ENCODE results near the gene RAPGEF6. TPM values are rescaled to one million over a fixed set of nuclear protein-coding genes. Genes with fewer than 3 reads are reported as not detected.
"Not testable (repeated sequence)": the region's sequence is repeated elsewhere in the genome, so short reads cannot be mapped to it uniquely, and the experiment has no call there.

The RAPGEF6 gene
- total RNA-seq, 2 donors from 2014 or later = 36.5 to 37.3 TPM

- DNase-seq (no peak), ATAC-seq (replicated peaks in 1 of 2) (peak; percentile 77 to 82)
- Mint-ChIP-seq H3K4me1 (ENCODE audit: low read depth) (peaks cover 29% of the 10 kb centered on the region), H3K36me3 (ENCODE audit: insufficient read depth in 2 of 2) (peaks cover 10 to 23% of the 10 kb centered on the region in 2 donors), H3K27ac (peak overlapping the region; percentile 85), H3K4me3 (peak overlapping the region; percentile 55 to 74), H3K9me3 (no peaks in the 10 kb centered on the region), H3K27me3 (ENCODE audit: low read depth) (no peaks in the 10 kb centered on the region)
Observed at GRCh38 chr5:131488463-131488862, 146.6 kb downstream of the RAPGEF6 start.

DNA sequence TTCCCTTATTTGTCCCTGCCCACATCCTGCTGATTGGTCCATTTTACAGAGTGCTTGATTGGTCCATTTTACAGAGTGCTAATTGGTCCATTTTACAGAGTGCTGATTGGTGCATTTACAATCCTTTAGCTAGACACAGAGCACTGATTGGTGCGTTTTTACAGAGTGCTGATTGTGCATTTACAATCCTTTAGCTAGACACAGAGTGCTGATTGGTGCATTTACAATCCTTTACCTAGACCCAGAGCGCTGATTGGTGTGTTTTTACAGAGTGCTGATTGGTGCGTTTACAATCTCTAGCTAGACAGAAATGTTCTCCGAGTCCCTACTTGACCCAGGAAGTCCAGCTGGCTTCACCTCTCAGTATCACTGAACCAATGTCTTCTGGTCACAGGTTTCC is 147.7 kb downstream of the RAPGEF6 start:
- H3K27ac Mint-ChIP-seq = not testable (repeated sequence)
- H3K4me1 Mint-ChIP-seq (ENCODE audit: low read depth) = peaks cover 40% of the 10 kb centered on the region

GRCh38 chr5:131482617-131483016 is 152.4 kb downstream of the RAPGEF6 start:
- H3K27me3 Mint-ChIP-seq (ENCODE audit: low read depth) = no peaks in the 10 kb centered on the region
- H3K36me3 Mint-ChIP-seq (ENCODE audit: insufficient read depth in 2 of 2) = peaks cover 14 to 34% of the 10 kb centered on the region in 2 donors
- H3K4me1 Mint-ChIP-seq (ENCODE audit: low read depth) = peaks cover 30% of the 10 kb centered on the region
- H3K9me3 Mint-ChIP-seq = no peaks in the 10 kb centered on the region
- DNase-seq (no peak), ATAC-seq (replicated peaks in 1 of 2) (peak; percentile 88 to 90)
- peak overlapping the region; percentile 79 for H3K27ac Mint-ChIP-seq
- peak overlapping the region; percentile 56 to 68 for H3K4me3 Mint-ChIP-seq

More for the DNA sequence above, 147.7 kb downstream of the RAPGEF6 start:
- not testable (repeated sequence) for H3K4me3 Mint-ChIP-seq; H3K9me3 Mint-ChIP-seq; ATAC-seq (replicated peaks in 1 of 2); DNase-seq; H3K27me3 Mint-ChIP-seq (ENCODE audit: low read depth)
- peaks cover 15 to 29% of the 10 kb centered on the region in 2 donors for H3K36me3 Mint-ChIP-seq (ENCODE audit: insufficient read depth in 2 of 2)

- Mint-ChIP-seq H3K27ac (peak overlapping the region; percentile 82), H3K4me1 (ENCODE audit: low read depth) (peaks cover 32% of the 10 kb centered on the region), H3K4me3 (peak overlapping the region in 1 of 2 donors; percentile 71), H3K9me3 (no peaks in the 10 kb centered on the region), H3K36me3 (ENCODE audit: insufficient read depth in 2 of 2) (peaks cover 6 to 34% of the 10 kb centered on the region in 2 donors), H3K27me3 (ENCODE audit: low read depth) (no peaks in the 10 kb centered on the region)
- no peak for ATAC-seq (replicated peaks in 1 of 2)
- no peak for DNase-seq
Observed at GRCh38 chr5:131481569-131481968, 153.5 kb downstream of the RAPGEF6 start.

DNA sequence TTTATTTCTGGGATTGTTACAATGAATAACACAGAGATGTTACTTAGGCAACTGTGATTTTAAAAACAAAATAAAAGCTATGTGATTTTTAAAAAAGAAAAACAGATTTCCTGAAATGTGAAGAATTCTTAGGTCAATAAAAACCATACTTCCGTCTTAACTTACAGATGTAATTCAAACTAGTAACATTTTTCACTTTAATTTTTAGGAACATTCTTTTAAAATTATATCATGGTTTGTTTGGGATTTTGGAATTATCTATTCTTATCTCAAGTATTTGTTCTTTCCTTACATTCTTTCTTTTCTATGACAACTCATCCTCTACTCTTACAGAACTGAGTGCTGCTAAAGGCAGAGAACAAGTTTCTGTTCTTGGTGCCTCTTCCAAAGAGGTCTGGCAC is 159.5 kb downstream of the RAPGEF6 start:
- no peaks in the 10 kb centered on the region for H3K27me3 Mint-ChIP-seq (ENCODE audit: low read depth)
- H3K4me3 Mint-ChIP-seq = no peak overlapping the region
- H3K27ac Mint-ChIP-seq = no peak overlapping the region
- H3K9me3 Mint-ChIP-seq = no peaks in the 10 kb centered on the region
- DNase-seq (no peak), ATAC-seq (replicated peaks in 1 of 2) (no peak)
- peaks cover 0 to 29% of the 10 kb centered on the region in 2 donors for H3K36me3 Mint-ChIP-seq (ENCODE audit: insufficient read depth in 2 of 2)
- H3K4me1 Mint-ChIP-seq (ENCODE audit: low read depth) = peaks cover 21% of the 10 kb centered on the region

DNA sequence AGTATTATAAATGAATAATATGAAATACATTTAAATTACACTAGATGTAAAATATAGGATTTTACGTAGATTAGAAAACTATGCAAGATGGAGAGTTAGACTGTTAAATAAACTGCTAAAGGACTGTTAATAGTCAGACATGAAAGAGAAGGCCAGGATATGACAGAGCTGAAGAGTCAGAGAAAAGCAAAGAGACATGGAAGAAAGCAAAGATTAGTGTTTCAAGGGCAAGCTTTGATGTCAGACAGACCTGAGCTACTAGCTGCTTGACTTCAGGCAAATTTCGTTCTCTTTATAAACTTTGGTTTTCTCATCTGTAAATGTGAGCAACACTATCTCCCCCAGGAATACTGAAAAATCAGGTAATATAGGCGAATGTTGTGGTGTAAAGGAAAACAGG is 161.3 kb downstream of the RAPGEF6 start:
- Mint-ChIP-seq H3K4me3 (no peak overlapping the region), H3K4me1 (ENCODE audit: low read depth) (peaks cover 20% of the 10 kb centered on the region), H3K9me3 (no peaks in the 10 kb centered on the region), H3K27ac (peak overlapping the region; percentile 13), H3K36me3 (ENCODE audit: insufficient read depth in 2 of 2) (peaks cover 0 to 21% of the 10 kb centered on the region in 2 donors), H3K27me3 (ENCODE audit: low read depth) (no peaks in the 10 kb centered on the region)
- DNase-seq (no peak), ATAC-seq (replicated peaks in 1 of 2) (no peak)

- H3K36me3 Mint-ChIP-seq (ENCODE audit: insufficient read depth in 2 of 2) = peaks cover 13 to 22% of the 10 kb centered on the region in 2 donors
- H3K4me3 Mint-ChIP-seq = peak overlapping the region in 1 of 2 donors; percentile 14
- peaks cover 29% of the 10 kb centered on the region for H3K4me1 Mint-ChIP-seq (ENCODE audit: low read depth)
- H3K27me3 Mint-ChIP-seq (ENCODE audit: low read depth) = no peaks in the 10 kb centered on the region
- DNase-seq = peak; percentile 8 to 10
- ATAC-seq (replicated peaks in 1 of 2) = peak; percentile 90 to 93
- H3K9me3 Mint-ChIP-seq = no peaks in the 10 kb centered on the region
- peak overlapping the region; percentile 81 for H3K27ac Mint-ChIP-seq
Observed at GRCh38 chr5:131466171-131466766, 168.8 kb downstream of the RAPGEF6 start.

DNA sequence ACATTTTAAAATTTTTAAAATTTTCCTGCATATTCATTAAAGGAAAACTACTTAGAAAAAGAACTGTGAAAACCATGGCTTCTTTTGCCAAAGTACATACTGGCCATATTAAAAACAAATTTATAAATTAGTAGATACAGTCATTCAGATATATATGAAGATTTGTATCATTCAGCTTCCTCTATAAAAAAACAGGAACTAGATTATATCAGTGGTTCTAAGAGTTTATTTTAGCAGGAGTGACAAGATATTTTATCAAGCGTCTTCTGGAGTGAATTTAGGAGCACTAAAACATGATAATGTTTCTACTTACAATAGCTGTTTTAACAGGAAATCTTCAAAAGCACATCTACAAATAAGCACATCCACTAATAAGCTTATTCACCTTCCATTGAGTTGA is 171.4 kb downstream of the RAPGEF6 start:
- DNase-seq (no peak), ATAC-seq (replicated peaks in 1 of 2) (no peak)
- Mint-ChIP-seq H3K36me3 (ENCODE audit: insufficient read depth in 2 of 2) (peaks cover 16 to 27% of the 10 kb centered on the region in 2 donors), H3K27ac (no peak overlapping the region), H3K9me3 (peaks cover 0 to 2% of the 10 kb centered on the region in 2 donors), H3K4me1 (ENCODE audit: low read depth) (peaks cover 44% of the 10 kb centered on the region), H3K4me3 (no peak overlapping the region), H3K27me3 (ENCODE audit: low read depth) (no peaks in the 10 kb centered on the region)

DNA sequence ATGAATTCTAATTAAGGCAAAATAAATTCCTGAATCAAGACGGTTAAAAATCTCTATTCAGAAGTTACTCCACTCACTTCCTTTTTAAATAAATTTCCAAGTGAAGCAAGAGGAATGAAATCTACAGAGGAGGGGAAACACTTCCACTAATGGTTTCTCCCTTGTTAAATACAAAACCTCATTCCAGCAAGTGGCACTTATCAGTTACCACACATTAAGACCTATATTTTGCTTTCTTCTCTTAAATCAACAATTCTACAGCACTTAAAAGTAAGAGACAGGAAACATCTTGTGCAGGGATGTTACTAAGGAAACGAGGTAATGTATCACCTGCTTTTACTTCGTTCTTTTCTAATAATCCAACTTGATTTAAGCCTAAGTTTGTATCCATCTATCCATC is 172.6 kb downstream of the RAPGEF6 start:
- ATAC-seq (replicated peaks in 1 of 2) = no peak
- Mint-ChIP-seq H3K4me3 (no peak overlapping the region), H3K27ac (no peak overlapping the region), H3K36me3 (ENCODE audit: insufficient read depth in 2 of 2) (peaks cover 16 to 24% of the 10 kb centered on the region in 2 donors), H3K27me3 (ENCODE audit: low read depth) (no peaks in the 10 kb centered on the region), H3K4me1 (ENCODE audit: low read depth) (peaks cover 44% of the 10 kb centered on the region), H3K9me3 (peaks cover 0 to 2% of the 10 kb centered on the region in 2 donors)
- no peak for DNase-seq

- no peaks in the 10 kb centered on the region for H3K27me3 Mint-ChIP-seq (ENCODE audit: low read depth)
- peaks cover 44% of the 10 kb centered on the region for H3K4me1 Mint-ChIP-seq (ENCODE audit: low read depth)
- H3K36me3 Mint-ChIP-seq (ENCODE audit: insufficient read depth in 2 of 2) = peaks cover 11 to 22% of the 10 kb centered on the region in 2 donors
- H3K4me3 Mint-ChIP-seq = no peak overlapping the region
- DNase-seq (no peak), ATAC-seq (replicated peaks in 1 of 2) (no peak)
- H3K27ac Mint-ChIP-seq = no peak overlapping the region
- peaks cover 0 to 2% of the 10 kb centered on the region in 2 donors for H3K9me3 Mint-ChIP-seq
Observed at GRCh38 chr5:131461742-131462141, 173.3 kb downstream of the RAPGEF6 start.

GRCh38 chr5:131460867-131461572 is 174.0 kb downstream of the RAPGEF6 start:
- DNase-seq (no peak), ATAC-seq (replicated peaks in 1 of 2) (no peak)
- no peak overlapping the region for H3K4me3 Mint-ChIP-seq
- peaks cover 8 to 24% of the 10 kb centered on the region in 2 donors for H3K36me3 Mint-ChIP-seq (ENCODE audit: insufficient read depth in 2 of 2)
- H3K4me1 Mint-ChIP-seq (ENCODE audit: low read depth) = peaks cover 41% of the 10 kb centered on the region
- peak overlapping the region; percentile 25 for H3K27ac Mint-ChIP-seq
- peaks cover 0 to 2% of the 10 kb centered on the region in 2 donors for H3K9me3 Mint-ChIP-seq
- H3K27me3 Mint-ChIP-seq (ENCODE audit: low read depth) = no peaks in the 10 kb centered on the region

- Mint-ChIP-seq H3K9me3 (peaks cover 0 to 2% of the 10 kb centered on the region in 2 donors), H3K27ac (no peak overlapping the region), H3K4me1 (ENCODE audit: low read depth) (peaks cover 36% of the 10 kb centered on the region), H3K27me3 (ENCODE audit: low read depth) (no peaks in the 10 kb centered on the region), H3K4me3 (no peak overlapping the region), H3K36me3 (ENCODE audit: insufficient read depth in 2 of 2) (peaks cover 8 to 29% of the 10 kb centered on the region in 2 donors)
- DNase-seq = no peak
- ATAC-seq (replicated peaks in 1 of 2) = peak; percentile 31 to 42
Observed at GRCh38 chr5:131460133-131460532, 174.9 kb downstream of the RAPGEF6 start.

- H3K27ac Mint-ChIP-seq = no peak overlapping the region
- peaks cover 42% of the 10 kb centered on the region for H3K4me1 Mint-ChIP-seq (ENCODE audit: low read depth)
- DNase-seq = no peak
- H3K4me3 Mint-ChIP-seq = no peak overlapping the region
- no peaks in the 10 kb centered on the region for H3K27me3 Mint-ChIP-seq (ENCODE audit: low read depth)
- peaks cover 0 to 2% of the 10 kb centered on the region in 2 donors for H3K9me3 Mint-ChIP-seq
- peaks cover 10 to 37% of the 10 kb centered on the region in 2 donors for H3K36me3 Mint-ChIP-seq (ENCODE audit: insufficient read depth in 2 of 2)
- ATAC-seq (replicated peaks in 1 of 2) = no peak
Observed at GRCh38 chr5:131459216-131459615, 175.8 kb downstream of the RAPGEF6 start.

Measured in activated T-cell treated with anti-CD3 and anti-CD28 coated beads, Interleukin-2, amount 50 U/mL, for 72 hours (primary cell).